ENCODE measurements around the gene LY6G6F.

DNA sequence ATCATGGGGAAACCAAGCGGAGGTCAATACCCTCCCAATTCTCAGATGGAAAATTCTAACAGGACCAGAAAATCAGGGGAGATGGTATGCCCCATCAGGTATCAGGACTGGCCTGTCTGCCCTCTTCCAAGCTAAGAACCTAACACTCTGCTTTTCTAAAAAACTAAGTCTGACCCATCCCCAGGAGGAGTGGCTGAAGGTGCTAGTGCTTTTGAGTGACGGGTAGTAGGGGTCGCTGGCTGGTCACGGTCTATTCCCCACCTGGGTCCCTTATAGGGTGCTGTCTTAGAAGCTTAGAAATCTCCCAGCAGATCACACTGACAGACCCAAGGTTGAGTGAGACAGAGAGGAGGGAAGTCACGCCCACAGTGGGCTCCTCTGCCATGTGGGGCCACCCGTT, 13.1 kb upstream of the LY6G6F start:
- TF ChIP-seq EZH2 (IDR thresholded peaks at IDR 0.05; ENCODE audit: borderline replicate concordance, low read depth, low read length, poor library complexity, severe bottlenecking): no peak
- TF ChIP-seq, protein P1, sequence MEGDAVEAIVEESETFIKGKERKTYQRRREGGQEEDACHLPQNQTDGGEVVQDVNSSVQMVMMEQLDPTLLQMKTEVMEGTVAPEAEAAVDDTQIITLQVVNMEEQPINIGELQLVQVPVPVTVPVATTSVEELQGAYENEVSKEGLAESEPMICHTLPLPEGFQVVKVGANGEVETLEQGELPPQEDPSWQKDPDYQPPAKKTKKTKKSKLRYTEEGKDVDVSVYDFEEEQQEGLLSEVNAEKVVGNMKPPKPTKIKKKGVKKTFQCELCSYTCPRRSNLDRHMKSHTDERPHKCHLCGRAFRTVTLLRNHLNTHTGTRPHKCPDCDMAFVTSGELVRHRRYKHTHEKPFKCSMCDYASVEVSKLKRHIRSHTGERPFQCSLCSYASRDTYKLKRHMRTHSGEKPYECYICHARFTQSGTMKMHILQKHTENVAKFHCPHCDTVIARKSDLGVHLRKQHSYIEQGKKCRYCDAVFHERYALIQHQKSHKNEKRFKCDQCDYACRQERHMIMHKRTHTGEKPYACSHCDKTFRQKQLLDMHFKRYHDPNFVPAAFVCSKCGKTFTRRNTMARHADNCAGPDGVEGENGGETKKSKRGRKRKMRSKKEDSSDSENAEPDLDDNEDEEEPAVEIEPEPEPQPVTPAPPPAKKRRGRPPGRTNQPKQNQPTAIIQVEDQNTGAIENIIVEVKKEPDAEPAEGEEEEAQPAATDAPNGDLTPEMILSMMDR (conservative IDR thresholded peaks at IDR 0.05; ENCODE audit: low read depth, low read length): no peak

Data from A673 (cell line).